Kidney glomerular epithelial cell (primary cell): ENCODE measurements around the gene UHRF1.

ENCODE experiments used
- DNase-seq: peaks from one replicate; lab custom pipeline; 2025; lab: John Stamatoyannopoulos, UW

The UHRF1 gene

GRCh38 chr19:4988770-4989251, 79.5 kb downstream of the UHRF1 start:
- peak; percentile 71 for DNase-seq

GRCh38 chr19:4990306-4990705, 81.0 kb downstream of the UHRF1 start:
- no peak for DNase-seq

GRCh38 chr19:4991538-4991937, 82.2 kb downstream of the UHRF1 start:
- DNase-seq = no peak

- DNase-seq = no peak
These were observed 82.8 kb downstream of the UHRF1 start for GRCh38 chr19:4991996-4992698.

DNA sequence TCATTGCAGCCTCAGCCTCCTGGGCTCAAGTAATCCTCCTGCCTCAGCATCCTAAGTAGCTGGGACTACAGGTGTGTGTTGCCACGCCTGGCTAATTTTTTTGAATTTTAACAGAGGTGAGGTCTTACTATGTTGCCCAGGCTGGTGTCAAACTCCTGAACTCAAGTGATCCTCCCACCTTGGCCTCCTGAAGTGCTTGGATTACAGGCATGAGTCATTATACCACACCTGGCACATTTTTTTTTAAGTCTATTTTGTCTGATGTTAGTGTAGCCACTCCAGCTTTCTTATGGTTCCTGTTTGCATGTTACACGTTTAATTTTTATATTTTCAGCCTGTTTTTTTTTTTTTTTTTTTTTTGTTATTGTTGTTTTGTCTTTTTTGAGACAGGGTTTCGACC, 84.4 kb downstream of the UHRF1 start:
- DNase-seq = no peak

GRCh38 chr19:4996701-4997100, 87.4 kb downstream of the UHRF1 start:
- DNase-seq = no peak

GRCh38 chr19:4997297-4997696, 88.0 kb downstream of the UHRF1 start:
- DNase-seq = no peak

DNA sequence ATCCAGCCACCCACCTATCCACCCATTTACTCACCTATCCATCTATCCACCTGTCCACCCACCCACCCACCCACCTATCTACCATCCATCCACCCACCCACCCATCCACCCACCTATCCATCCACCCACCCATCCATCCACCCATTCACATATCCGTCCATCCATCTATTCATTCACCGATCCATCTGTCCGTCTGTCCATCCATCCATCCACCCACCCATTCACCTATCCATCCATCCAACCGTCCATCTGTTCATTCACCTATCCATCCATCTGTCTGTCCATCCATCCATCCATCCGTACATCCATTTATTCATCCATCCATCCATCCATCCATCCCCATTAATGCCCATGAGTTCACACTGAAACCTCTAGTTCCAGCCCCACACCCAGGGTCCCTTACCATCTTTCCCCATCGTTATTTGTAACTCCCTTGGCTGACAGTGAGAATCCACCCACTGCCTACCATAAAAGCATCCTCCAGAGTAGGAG, 90.9 kb downstream of the UHRF1 start:
- DNase-seq = no peak

GRCh38 chr19:5001615-5002014, 92.3 kb downstream of the UHRF1 start:
- DNase-seq = peak; percentile 3

DNA sequence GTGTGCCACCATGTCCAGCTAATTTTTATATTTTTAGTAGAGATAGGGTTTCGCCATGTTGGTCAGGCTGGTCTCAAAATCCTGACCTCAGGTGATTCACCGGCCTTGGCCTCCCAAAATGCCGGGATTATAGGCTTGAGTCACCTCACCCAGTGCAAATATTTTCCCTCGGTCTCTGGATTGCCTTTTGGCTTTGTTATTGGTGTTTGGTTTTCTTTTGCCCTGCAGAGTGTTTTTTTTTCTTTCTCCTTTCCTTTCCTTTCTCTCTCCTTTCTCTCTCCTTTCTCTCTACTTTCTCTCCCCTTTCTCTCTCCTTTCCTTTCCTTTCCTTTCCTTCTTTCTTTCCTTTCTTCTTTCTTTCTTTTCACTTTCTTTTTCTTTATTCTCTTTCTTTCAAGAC, 92.8 kb downstream of the UHRF1 start:
- DNase-seq = peak; percentile 1

DNA sequence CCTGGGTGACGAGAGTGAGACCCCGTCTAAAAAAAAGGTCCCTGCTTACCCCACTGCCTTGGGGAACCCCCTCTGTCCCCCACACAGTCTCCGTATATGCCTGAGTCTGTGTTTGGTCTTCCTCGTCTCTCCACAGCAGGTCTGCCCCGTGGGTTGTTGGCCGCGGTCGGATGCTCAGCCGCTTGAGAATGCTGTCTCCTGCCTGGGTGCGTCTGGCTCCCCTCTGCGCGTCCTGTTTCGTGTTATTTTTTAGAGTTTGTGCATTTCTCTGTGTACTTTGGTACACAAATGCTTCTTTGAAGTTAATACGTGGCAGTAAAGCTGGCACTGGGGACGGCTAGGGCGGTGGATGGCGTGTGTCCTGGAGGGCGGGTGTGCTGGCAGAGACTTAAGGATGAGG, 94.5 kb downstream of the UHRF1 start:
- no peak for DNase-seq

DNA sequence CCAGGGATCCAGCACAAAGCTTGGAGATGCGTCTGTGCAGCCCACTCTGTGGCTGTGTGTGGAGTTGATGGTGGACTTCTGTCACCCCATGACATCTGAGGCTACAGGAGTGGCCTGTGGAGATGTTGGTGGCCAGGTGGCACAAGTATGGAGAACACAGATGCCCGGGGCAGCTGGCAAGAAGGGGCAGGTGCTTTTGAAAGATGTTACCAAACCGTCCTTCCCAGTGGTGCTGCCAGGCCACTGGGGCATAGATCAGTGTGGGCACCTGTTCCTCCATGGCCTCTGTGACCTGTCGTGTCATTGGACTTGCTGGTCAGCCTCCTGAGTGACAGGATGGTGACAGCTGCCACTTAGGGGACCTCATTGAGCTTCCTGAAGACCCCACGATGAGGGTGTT, 95.8 kb downstream of the UHRF1 start:
- no peak for DNase-seq

DNA sequence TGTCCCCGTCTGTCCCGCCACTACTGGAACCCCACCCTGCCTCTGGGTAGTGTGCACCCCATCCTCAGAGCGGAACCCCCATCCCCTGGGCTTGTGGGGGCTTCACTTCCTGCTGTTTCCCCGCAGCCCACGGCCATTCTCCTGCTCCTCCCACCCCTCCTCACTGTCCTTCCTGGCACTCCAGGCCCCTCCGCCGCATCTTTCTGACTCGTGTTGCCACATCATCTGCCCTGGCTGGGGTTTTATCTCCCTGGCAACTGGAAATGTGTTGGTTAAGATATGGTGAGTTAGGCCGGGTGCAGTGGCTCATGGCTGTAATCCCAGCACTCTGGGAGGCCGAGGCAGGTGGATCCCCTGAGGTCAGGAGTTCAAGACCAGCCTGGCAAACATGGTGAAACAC, 96.9 kb downstream of the UHRF1 start:
- DNase-seq = no peak

DNA sequence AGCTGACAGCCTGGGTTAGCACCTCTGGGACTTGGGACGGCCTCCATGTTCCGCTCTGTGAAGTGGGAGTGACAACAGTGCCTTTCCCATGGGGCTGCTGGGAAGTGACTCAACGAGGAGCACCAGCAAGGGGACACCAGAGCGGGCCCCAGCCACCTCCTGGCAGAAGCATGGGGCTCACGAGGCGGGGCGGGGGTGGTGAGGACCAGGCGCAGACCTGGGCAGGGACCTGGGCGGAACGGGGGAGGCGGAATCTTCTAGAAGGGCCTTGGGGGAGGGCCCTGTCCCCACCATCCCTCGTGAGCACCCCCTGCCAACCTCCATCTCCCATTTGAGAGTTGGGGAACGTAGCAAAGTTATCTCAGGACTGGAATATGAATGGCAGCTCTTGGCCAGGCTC, 97.5 kb downstream of the UHRF1 start:
- DNase-seq = no peak
